HAP-1 (cell line): ENCODE results near the gene CHST11.

Source experiments
- DNase-seq, 2 experiments: peaks; one replicate each; pipeline ENCODE4 v3.0.0-alpha.2; 2016 to 2020; ENCODE audit warnings: low spot score in 2 of 2
- H3K27me3 ChIP-seq: fragments of 250-450 bp; sonication (Bioruptor Pico); 2 replicates; pipeline ENCODE4 v1.5.1; 2020; ENCODE audit warnings: low read depth, mild to moderate bottlenecking, moderate library complexity
- H3K36me3 ChIP-seq: fragments of 250-450 bp; sonication (Bioruptor Pico); replicated peaks from 2 replicates; pipeline ENCODE4 v1.5.1; 2020; ENCODE audit warnings: mild to moderate bottlenecking
- H3K4me1 ChIP-seq: fragments of 250-450 bp; sonication (Bioruptor Pico); 2 replicates; pipeline ENCODE4 v1.5.1; 2020; ENCODE audit warnings: mild to moderate bottlenecking
- H3K4me3 ChIP-seq: fragments of 250-450 bp; sonication (Bioruptor Pico); 2 replicates; pipeline ENCODE4 v1.5.1; 2020; ENCODE audit warnings: mild to moderate bottlenecking, moderate library complexity
- H3K9me3 ChIP-seq: fragments of 250-450 bp; sonication (Bioruptor Pico); 2 replicates; pipeline ENCODE4 v1.5.1; 2020; ENCODE audit warnings: mild to moderate bottlenecking, moderate library complexity
- in situ Hi-C: fragments of 300-500 bp; cut with MboI; formaldehyde crosslinking; loops from 3 replicates; pipeline ENCODE4 v1.14.3; 2020; ENCODE audit warnings: low sequenced_read_pairs, inconsistent platforms, mixed read lengths

Gene CHST11

GRCh38 chr12:104689635-104690034 lies 232.9 kb downstream of the CHST11 start:
- no peak for DNase-seq
- in situ Hi-C loops: loop anchor here (25.0 kb wide), 1 partner anchor 698 kb away; no protein-coding TSS in a partner anchor
- Histone ChIP-seq H3K4me1 (no peaks in the 10 kb centered on the region), H3K9me3 (no peaks in the 10 kb centered on the region), H3K4me3 (no peak overlapping the region), H3K36me3 (no peaks in the 10 kb centered on the region), H3K27me3 (no peaks in the 10 kb centered on the region)

GRCh38 chr12:104691721-104692556 lies 235.2 kb downstream of the CHST11 start:
- Histone ChIP-seq H3K36me3 (no peaks in the 10 kb centered on the region), H3K4me1 (no peaks in the 10 kb centered on the region), H3K27me3 (no peaks in the 10 kb centered on the region), H3K9me3 (no peaks in the 10 kb centered on the region), H3K4me3 (no peak overlapping the region)
- no peak for DNase-seq
- in situ Hi-C loops: loop anchor here (25.0 kb wide), 1 partner anchor 695 kb away; no protein-coding TSS in a partner anchor

- Histone ChIP-seq H3K9me3 (no peaks in the 10 kb centered on the region), H3K36me3 (no peaks in the 10 kb centered on the region), H3K27me3 (no peaks in the 10 kb centered on the region), H3K4me3 (no peak overlapping the region), H3K4me1 (no peaks in the 10 kb centered on the region)
- in situ Hi-C loops: loop anchor here (25.0 kb wide), 1 partner anchor 695 kb away; no protein-coding TSS in a partner anchor
- no peak for DNase-seq
Measured at GRCh38 chr12:104692557-104693218, 235.9 kb downstream of the CHST11 start.

- DNase-seq: no peak
- no peaks in the 10 kb centered on the region for H3K36me3 ChIP-seq
- no peaks in the 10 kb centered on the region for H3K27me3 ChIP-seq
- in situ Hi-C loops: loop anchor here (25.0 kb wide), 1 partner anchor 694 kb away; no protein-coding TSS in a partner anchor
- H3K4me1 ChIP-seq: no peaks in the 10 kb centered on the region
- no peak overlapping the region for H3K4me3 ChIP-seq
- H3K9me3 ChIP-seq: no peaks in the 10 kb centered on the region
Measured at GRCh38 chr12:104693493-104693892, 236.7 kb downstream of the CHST11 start.

GRCh38 chr12:104694161-104694560 lies 237.4 kb downstream of the CHST11 start:
- Histone ChIP-seq H3K4me1 (no peaks in the 10 kb centered on the region), H3K27me3 (no peaks in the 10 kb centered on the region), H3K36me3 (no peaks in the 10 kb centered on the region), H3K4me3 (no peak overlapping the region), H3K9me3 (no peaks in the 10 kb centered on the region)
- in situ Hi-C loops: loop anchor here (25.0 kb wide), 1 partner anchor 693 kb away; no protein-coding TSS in a partner anchor
- no peak for DNase-seq

GRCh38 chr12:104694711-104695110 lies 238.0 kb downstream of the CHST11 start:
- H3K36me3 ChIP-seq: no peaks in the 10 kb centered on the region
- H3K4me3 ChIP-seq: no peak overlapping the region
- H3K27me3 ChIP-seq: no peaks in the 10 kb centered on the region
- H3K9me3 ChIP-seq: no peaks in the 10 kb centered on the region
- in situ Hi-C loops: loop anchor here (25.0 kb wide), 1 partner anchor 693 kb away; no protein-coding TSS in a partner anchor
- DNase-seq: no peak
- H3K4me1 ChIP-seq: no peaks in the 10 kb centered on the region

- no peaks in the 10 kb centered on the region for H3K36me3 ChIP-seq
- no peaks in the 10 kb centered on the region for H3K27me3 ChIP-seq
- H3K4me3 ChIP-seq: no peak overlapping the region
- no peaks in the 10 kb centered on the region for H3K4me1 ChIP-seq
- in situ Hi-C loops: loop anchor here (25.0 kb wide), 1 partner anchor 692 kb away; no protein-coding TSS in a partner anchor
- no peaks in the 10 kb centered on the region for H3K9me3 ChIP-seq
- DNase-seq: no peak
Measured at GRCh38 chr12:104695453-104696148, 238.9 kb downstream of the CHST11 start.

- DNase-seq: no peak
- no peaks in the 10 kb centered on the region for H3K36me3 ChIP-seq
- in situ Hi-C loops: loop anchor here (25.0 kb wide), 1 partner anchor 690 kb away; no protein-coding TSS in a partner anchor
- no peaks in the 10 kb centered on the region for H3K27me3 ChIP-seq
- H3K4me3 ChIP-seq: no peak overlapping the region
- no peaks in the 10 kb centered on the region for H3K4me1 ChIP-seq
- H3K9me3 ChIP-seq: no peaks in the 10 kb centered on the region
Measured at GRCh38 chr12:104697186-104697585, 240.4 kb downstream of the CHST11 start.

- in situ Hi-C loops: loop anchor here (25.0 kb wide), 1 partner anchor 688 kb away; no protein-coding TSS in a partner anchor
Measured at GRCh38 chr12:104698871-104699270, 242.1 kb downstream of the CHST11 start.

GRCh38 chr12:104699489-104700190 lies 242.9 kb downstream of the CHST11 start:
- Histone ChIP-seq H3K4me1 (no peaks in the 10 kb centered on the region), H3K4me3 (no peak overlapping the region), H3K36me3 (no peaks in the 10 kb centered on the region), H3K27me3 (no peaks in the 10 kb centered on the region), H3K9me3 (no peaks in the 10 kb centered on the region)
- DNase-seq: no peak
- in situ Hi-C loops: loop anchor here (25.0 kb wide), 1 partner anchor 688 kb away; no protein-coding TSS in a partner anchor

More at GRCh38 chr12:104698871-104699270, 242.1 kb downstream of the CHST11 start:
- no peak for DNase-seq
- H3K9me3 ChIP-seq: no peaks in the 10 kb centered on the region
- H3K36me3 ChIP-seq: no peaks in the 10 kb centered on the region
- H3K27me3 ChIP-seq: no peaks in the 10 kb centered on the region
- H3K4me1 ChIP-seq: no peaks in the 10 kb centered on the region
- no peak overlapping the region for H3K4me3 ChIP-seq

GRCh38 chr12:104700324-104700723 lies 243.6 kb downstream of the CHST11 start:
- no peaks in the 10 kb centered on the region for H3K36me3 ChIP-seq
- no peak for DNase-seq
- in situ Hi-C loops: no loop called here
- no peaks in the 10 kb centered on the region for H3K4me1 ChIP-seq
- no peak overlapping the region for H3K4me3 ChIP-seq
- H3K27me3 ChIP-seq: no peaks in the 10 kb centered on the region
- H3K9me3 ChIP-seq: no peaks in the 10 kb centered on the region

- DNase-seq: no peak
- no peaks in the 10 kb centered on the region for H3K36me3 ChIP-seq
- H3K4me1 ChIP-seq: no peaks in the 10 kb centered on the region
- no peak overlapping the region for H3K4me3 ChIP-seq
- no peaks in the 10 kb centered on the region for H3K27me3 ChIP-seq
- H3K9me3 ChIP-seq: no peaks in the 10 kb centered on the region
- in situ Hi-C loops: no loop called here
Measured at GRCh38 chr12:104701301-104701700, 244.6 kb downstream of the CHST11 start.

GRCh38 chr12:104701756-104702155 lies 245.0 kb downstream of the CHST11 start:
- H3K36me3 ChIP-seq: no peaks in the 10 kb centered on the region
- in situ Hi-C loops: no loop called here

More at GRCh38 chr12:104701756-104702155, 245.0 kb downstream of the CHST11 start:
- no peak overlapping the region for H3K4me3 ChIP-seq
- H3K4me1 ChIP-seq: no peaks in the 10 kb centered on the region
- DNase-seq: no peak
- no peaks in the 10 kb centered on the region for H3K27me3 ChIP-seq
- H3K9me3 ChIP-seq: no peaks in the 10 kb centered on the region
